ACHN (cell line): Measurements from ENCODE around the gene MGA.

Source experiments
- DNase-seq: peaks from one replicate; pipeline ENCODE4 v3.0.0-alpha.2; 2015
- in situ Hi-C: cut with HindIII; loops from 2 replicates; pipeline ENCODE4 v1.10.0; 2017; ENCODE audit warnings: low sequenced_read_pairs, low pct_ligation_motif_present, low pct_unique_long_range_greater_than_20kb

The MGA gene

DNA sequence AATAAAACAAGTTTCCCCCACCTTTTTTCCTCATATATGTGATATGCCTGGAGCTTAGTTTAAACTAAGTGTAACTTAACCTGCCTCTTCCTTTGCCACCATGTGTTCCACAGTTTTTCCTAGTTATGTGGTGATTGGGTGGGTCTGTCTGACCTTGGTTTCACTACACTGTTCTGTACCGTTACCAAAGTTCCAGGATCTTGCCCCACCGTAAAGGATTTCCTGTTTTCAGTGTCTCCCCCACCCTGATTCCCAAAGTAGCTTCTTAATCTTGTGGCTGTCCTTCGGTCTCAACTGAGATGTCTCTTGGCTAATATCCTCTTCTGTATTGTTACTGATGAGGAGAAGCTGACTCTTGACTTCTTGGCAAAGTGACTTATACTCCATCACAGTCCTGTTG, 6.4 kb upstream of the MGA start:
- DNase-seq, result no peak
- in situ Hi-C loops, result no loop called here

DNA sequence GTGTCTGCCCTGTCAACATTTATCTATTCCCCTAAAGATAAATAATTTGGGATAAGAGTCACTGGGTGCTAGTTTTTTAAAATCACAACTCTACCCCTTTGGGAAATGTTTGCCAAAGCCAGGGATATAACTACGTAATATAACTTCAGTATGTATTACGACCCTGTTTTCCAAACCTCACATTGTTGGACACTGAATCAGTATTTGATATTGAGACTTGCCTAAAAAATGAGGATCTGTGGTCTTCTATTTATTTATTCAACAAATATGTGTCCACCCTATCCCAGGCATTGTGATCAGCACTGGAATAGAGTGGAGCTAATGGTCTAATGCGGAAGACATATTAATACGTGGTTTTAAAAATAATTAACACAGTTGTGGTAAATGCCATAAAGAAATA, 4.5 kb upstream of the MGA start:
- in situ Hi-C loops, result no loop called here
- no peak for DNase-seq

- DNase-seq, result no peak
- in situ Hi-C loops, result no loop called here
Measured at GRCh38 chr15:41656188-41656587, 4.0 kb upstream of the MGA start.

GRCh38 chr15:41658689-41659088, 1.5 kb upstream of the MGA start:
- no peak for DNase-seq
- in situ Hi-C loops, result no loop called here

DNA sequence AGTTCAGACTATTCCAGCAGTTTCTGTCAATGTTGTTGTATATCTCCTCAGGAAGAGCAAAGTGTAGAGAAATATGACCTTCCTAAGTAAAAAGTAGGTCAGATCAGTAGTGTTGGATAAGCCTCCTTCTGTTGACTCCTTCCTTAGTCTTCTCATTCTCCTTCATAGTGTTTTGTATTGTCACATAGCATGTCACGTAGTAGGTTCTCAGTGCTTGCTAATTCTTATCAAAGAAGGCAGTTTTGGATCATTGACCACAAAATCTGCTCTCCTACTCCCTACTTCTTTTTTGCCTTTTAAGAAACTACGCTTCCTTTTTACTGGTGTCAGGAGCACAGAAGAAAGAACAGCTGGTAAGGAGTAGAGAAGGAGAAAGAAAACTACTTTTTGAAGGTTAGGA, 1.0 kb upstream of the MGA start:
- in situ Hi-C loops, result no loop called here
- no peak for DNase-seq

- DNase-seq, result no peak
- in situ Hi-C loops, result no loop called here
Measured at GRCh38 chr15:41659855-41660234, 360 bp upstream of the MGA start.

DNA sequence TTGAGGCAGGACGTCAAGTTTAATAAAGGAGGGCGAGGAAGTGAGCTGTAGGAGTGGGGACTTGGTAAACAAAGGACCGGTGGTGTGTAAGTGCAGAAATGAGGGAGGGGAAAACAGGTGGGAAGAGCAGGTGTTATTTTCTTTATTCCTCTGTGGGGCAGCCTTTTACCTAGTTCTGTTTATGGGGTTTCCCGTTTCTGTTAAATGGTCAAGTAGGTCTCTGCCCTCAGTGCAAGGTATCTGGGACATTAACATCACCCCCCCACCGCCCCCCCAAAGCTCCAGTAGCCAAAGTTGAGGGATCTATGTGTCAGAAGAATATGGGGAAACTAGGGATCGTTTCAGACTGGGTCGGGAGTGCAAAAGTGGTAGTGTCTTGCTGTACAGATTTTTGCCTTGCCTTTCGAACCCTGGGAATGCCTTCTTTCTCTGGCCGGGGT, 893 bp downstream of the MGA start:
- in situ Hi-C loops, result no loop called here
- no peak for DNase-seq

DNA sequence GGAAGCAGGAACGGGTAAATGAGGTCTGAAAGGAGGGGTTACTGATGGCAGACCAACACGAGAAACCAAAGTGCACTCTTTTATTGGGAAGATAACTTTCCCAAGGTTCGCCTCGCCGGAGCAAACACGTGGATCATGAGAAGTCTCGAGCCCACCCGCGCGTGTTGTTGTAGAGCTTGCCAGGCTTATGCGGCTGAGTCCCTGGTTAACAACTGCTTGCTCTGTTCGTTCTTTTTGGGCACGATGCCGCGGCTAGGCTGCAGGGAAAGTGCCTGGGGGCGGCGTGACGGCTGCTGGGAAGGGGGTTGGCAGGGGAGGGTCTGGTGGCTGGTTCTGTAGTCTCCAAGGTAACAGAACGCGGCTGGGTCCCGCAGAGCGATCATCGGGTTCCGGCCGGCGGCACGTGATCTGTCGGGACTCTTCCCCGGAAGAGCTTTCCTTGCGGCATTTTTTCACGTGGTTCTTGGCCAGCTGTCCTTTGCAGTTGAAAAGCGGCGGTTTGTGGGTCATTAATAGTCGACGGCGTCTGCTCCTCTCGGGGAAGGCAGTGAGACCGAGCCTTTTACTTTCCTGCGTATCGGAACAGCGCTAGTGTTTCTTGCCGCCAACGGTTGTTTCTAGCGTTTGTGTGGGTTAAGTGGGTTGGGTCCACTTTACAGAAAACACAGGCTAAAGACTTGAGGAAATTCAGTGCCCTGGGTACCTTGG, 1.5 kb downstream of the MGA start:
- in situ Hi-C loops, result no loop called here
- peak; percentile 82 for DNase-seq

- in situ Hi-C loops, result no loop called here
- DNase-seq, result peak; percentile 15
Measured at GRCh38 chr15:41666353-41666920, 6.2 kb downstream of the MGA start.

DNA sequence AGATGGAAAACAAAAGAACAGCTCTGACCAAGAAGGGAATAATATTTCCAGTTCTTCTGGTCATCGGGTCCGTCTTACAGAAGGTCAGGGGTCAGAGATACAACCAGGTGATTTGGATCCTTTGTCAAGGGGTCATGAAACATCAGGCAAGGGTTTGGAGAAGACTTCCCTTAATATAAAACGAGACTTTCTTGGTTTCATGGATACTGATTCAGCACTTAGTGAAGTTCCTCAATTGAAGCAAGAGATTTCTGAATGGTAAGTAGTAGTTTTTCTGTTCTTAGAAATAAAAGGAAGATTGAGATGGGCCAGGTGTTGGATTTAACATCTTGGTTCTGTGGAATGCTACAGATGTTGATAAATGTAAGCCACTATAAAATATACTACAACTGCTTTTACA, 9.5 kb downstream of the MGA start:
- in situ Hi-C loops, result no loop called here
- no peak for DNase-seq

- in situ Hi-C loops, result no loop called here
- no peak for DNase-seq
Measured at GRCh38 chr15:41671656-41672648, 11.7 kb downstream of the MGA start.

DNA sequence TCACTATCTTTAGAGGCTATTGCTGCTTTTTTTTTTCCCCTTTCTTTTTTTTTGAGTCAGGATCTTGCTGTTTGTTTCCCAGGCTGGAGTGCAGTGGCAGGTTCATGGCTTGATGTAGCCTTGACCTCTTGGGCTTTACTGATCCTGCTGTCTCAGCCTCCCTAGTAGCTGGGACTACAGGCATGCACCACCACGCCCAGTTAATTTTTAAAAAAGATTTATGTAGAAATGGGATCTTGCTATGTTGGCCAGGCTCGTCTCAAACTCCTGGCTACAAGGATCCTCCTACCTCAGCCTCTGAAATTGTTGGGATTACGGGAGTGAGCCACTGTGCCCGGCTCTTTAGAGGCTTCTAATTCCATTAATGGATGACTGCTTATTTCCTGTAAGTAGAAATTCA, 15.1 kb downstream of the MGA start:
- no peak for DNase-seq
- in situ Hi-C loops, result no loop called here

DNA sequence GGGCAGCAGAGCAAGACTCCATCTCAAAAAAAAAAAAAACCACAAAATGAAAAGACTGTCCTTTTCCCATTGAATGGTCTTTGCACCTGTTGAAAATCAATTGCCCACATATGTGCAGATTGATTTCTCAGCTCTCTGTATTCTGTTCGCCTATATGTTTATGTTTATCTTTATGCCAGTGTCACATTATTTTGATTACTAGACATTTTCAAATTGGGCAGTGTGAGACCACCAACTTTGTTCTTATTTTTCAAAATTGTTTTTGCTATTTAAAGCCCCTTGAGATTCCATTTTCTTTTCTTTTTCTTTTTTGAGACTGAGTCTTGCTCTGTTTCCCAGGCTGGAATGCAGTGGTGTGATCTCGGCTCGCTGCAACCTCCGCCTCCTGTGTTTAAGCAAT, 18.5 kb downstream of the MGA start:
- in situ Hi-C loops, result no loop called here
- no peak for DNase-seq

DNA sequence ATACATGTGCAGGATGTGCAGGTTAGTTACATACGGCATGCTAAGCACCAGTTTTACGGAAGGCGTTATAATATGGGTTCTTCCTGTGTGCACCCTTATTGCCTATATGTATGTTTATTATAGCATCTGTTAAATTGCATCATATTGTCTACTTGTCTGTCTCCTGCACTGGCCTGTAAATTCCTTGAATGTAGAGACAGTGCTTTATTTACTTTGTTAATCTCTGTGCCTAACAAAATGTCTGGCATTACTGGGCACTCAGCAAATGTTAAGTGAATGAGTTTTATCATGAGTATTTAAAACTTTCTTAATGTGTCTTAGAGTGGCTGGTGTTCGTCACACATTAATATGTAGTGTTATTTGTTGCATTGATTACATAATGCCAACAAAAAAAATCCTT, 23.8 kb downstream of the MGA start:
- in situ Hi-C loops, result no loop called here

GRCh38 chr15:41688671-41689070, 28.5 kb downstream of the MGA start:
- in situ Hi-C loops, result no loop called here
- no peak for DNase-seq

More for the DNA sequence above, 23.8 kb downstream of the MGA start:
- DNase-seq, result no peak

- in situ Hi-C loops, result no loop called here
- DNase-seq, result no peak
Measured at GRCh38 chr15:41689083-41689482, 28.9 kb downstream of the MGA start.

DNA sequence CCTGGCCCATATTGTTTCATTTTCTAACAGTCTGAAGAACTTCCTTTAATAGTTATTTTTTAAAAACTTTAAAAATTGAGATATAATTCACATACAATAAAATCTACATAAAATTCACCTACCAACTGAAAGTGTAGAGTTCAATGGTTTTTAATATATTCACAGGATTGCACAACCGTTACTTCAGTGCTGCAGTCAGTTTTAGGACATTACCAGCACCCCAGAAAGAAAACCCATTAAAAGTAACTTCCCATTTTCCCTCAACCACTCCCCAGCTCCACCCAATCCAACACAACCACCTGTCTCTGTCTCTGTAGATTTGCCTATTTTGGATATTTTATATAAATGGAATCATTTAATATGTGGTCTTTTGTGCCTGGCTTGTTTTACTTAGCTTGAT, 29.6 kb downstream of the MGA start:
- in situ Hi-C loops, result no loop called here

GRCh38 chr15:41690636-41691035, 30.4 kb downstream of the MGA start:
- in situ Hi-C loops, result no loop called here
- DNase-seq, result no peak

More for the DNA sequence above, 29.6 kb downstream of the MGA start:
- no peak for DNase-seq

- no peak for DNase-seq
- in situ Hi-C loops, result no loop called here
Measured at GRCh38 chr15:41691471-41691870, 31.3 kb downstream of the MGA start.
